G401 (cell line): ENCODE measurements around the gene CASP9. TPM values are rescaled to one million over a fixed set of nuclear protein-coding genes. Genes with fewer than 3 reads are reported as not detected.
"Not testable (repeated sequence)": the region's sequence is repeated elsewhere in the genome, so short reads cannot be mapped to it uniquely, and the experiment has no call there.

ENCODE experiments used
- DNase-seq: peaks from one replicate; pipeline ENCODE4 v3.0.0-alpha.2; 2015; ENCODE audit warnings: low spot score
- in situ Hi-C: cut with HindIII; loops from 2 replicates; pipeline ENCODE4 v1.10.0; 2016; ENCODE audit warnings: low sequenced_read_pairs, mixed read lengths
- total RNA-seq: library from RNA; depleted of rRNA; stranded (reverse); fragments of >200 nt; shearing (Covaris generic); gene quantifications from 2 replicates; pipeline ENCODE4 v1.2.3, GENCODE V29; 2014

The CASP9 gene
- total RNA-seq, 1 experiment from 2014 or later: 12.3 TPM

- in situ Hi-C loops: no loop called here
- no peak for DNase-seq
These were observed 17.2 kb downstream of the CASP9 start for GRCh38 chr1:15506831-15507230.

- DNase-seq: no peak
- in situ Hi-C loops: no loop called here
These were observed 19.6 kb downstream of the CASP9 start for GRCh38 chr1:15504436-15504835.

- DNase-seq: peak; percentile 41
- in situ Hi-C loops: no loop called here
These were observed 22.6 kb downstream of the CASP9 start for GRCh38 chr1:15501208-15502032.

GRCh38 chr1:15500184-15501178 is 23.5 kb downstream of the CASP9 start:
- no peak for DNase-seq
- in situ Hi-C loops: no loop called here

- DNase-seq: no peak
- in situ Hi-C loops: loop anchor here (10.0 kb wide), 1 partner anchor 59 kb away; the partner anchor contains the start of gene CTRC
These were observed 30.1 kb downstream of the CASP9 start for GRCh38 chr1:15493869-15494390.

- no peak for DNase-seq
- in situ Hi-C loops: loop anchor here (10.0 kb wide), 1 partner anchor 58 kb away; the partner anchor contains the start of gene CTRC
These were observed 31.4 kb downstream of the CASP9 start for GRCh38 chr1:15492596-15492995.

GRCh38 chr1:15491010-15491409 is 33.0 kb downstream of the CASP9 start:
- not testable (repeated sequence) for DNase-seq
- in situ Hi-C loops: loop anchor here (10.0 kb wide), 1 partner anchor 56 kb away; the partner anchor contains the start of gene CTRC

- DNase-seq: peak; percentile 50
- in situ Hi-C loops: no loop called here
These were observed 34.8 kb downstream of the CASP9 start for GRCh38 chr1:15489052-15489736.

GRCh38 chr1:15488371-15488770 is 35.6 kb downstream of the CASP9 start:
- no peak for DNase-seq
- in situ Hi-C loops: no loop called here

GRCh38 chr1:15486844-15487610 is 37.0 kb downstream of the CASP9 start:
- DNase-seq, in situ Hi-C loops: not testable (repeated sequence)

- in situ Hi-C loops: no loop called here
- DNase-seq: no peak
These were observed 38.4 kb downstream of the CASP9 start for GRCh38 chr1:15485636-15486035.

- DNase-seq, in situ Hi-C loops: not testable (repeated sequence)
These were observed 39.6 kb downstream of the CASP9 start for GRCh38 chr1:15484443-15484842.

GRCh38 chr1:15483971-15484370 is 40.0 kb downstream of the CASP9 start:
- no peak for DNase-seq
- in situ Hi-C loops: no loop called here

GRCh38 chr1:15482983-15483543 is 41.0 kb downstream of the CASP9 start:
- DNase-seq, in situ Hi-C loops: not testable (repeated sequence)

- in situ Hi-C loops, DNase-seq: not testable (repeated sequence)
These were observed 41.6 kb downstream of the CASP9 start for GRCh38 chr1:15482455-15482854.

GRCh38 chr1:15479654-15480347 is 44.2 kb downstream of the CASP9 start:
- in situ Hi-C loops: no loop called here
- no peak for DNase-seq

- in situ Hi-C loops: no loop called here
- no peak for DNase-seq
These were observed 46.3 kb downstream of the CASP9 start for GRCh38 chr1:15477646-15478212.
